ENCODE results near the gene RYR3.

RYR3 gene

DNA sequence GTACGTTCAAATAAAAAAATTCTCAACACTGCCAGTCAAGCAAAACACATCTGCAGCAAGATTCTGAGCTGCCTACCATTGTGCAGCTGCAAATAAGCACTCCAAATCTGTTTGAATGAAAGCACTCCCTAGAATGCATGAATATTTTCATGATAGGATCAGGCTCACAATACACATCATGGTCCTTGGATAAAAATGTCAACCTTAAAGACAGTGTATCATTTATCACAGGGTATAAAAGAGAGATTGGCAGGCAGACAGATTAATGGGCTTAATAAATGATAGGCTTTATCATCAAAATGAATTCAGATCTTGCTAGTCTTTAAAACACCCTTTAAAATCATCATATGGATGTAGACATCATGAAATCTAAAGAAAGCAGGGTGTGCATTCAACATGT, 9.2 kb downstream of the RYR3 start:
- DNase-seq (ENCODE audit: low spot score): no peak

DNA sequence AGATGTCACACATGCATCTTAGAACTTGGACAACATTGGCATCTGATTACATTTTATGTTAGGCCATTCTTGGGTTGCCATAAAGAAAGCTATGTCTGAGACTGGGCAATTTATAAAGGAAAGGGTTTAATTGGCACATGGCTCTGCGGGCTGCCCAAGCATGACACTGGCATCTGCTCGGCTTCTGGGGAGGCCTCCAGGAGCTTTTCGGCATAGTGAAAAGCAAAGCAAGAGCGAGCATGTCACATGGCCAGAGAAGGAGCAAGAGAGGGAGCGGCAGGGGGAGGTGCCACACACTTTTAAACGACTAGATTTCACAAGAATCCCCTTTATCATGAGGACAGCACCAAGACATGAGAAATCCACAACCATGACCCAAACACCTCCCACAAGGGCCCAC, 11.3 kb downstream of the RYR3 start:
- no peak for DNase-seq (ENCODE audit: low spot score)

DNA sequence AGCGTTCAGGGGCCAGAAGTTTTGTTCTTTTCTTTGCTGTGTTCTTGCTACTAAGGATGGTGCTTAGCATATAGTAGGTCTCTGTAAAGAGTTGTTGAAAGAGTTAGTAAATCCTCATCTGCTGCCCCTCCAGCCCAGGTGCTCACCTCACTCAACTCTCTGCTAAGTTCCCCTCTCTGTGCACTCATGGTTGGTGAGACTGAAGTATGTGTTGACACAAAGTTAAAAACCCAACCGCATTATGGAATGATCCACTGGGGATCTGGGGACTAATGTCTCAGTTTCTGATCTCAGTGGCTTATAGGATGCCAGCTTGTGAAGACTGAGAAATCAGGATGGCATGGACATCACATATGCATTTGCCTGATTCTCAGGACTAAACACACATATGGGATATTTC, 13.8 kb downstream of the RYR3 start:
- no peak for DNase-seq (ENCODE audit: low spot score)

DNA sequence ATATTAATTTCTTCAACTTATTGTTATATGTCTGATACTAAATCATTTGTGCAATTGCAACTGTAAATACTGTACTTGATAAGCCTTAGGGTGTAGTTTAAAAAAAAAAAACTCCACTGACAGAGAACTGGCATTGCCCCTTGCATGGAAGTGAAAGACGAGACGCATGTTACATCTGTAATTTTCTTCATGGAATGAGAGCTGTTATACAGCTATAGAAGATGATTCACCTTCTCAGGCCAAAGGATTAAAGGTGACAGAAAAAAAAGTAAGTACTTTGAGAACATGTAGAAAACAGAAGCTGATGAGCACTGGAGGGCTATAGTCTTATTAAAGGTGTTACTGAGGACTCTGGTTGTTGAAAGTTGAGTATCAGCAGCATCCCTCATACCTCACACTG, 16.1 kb downstream of the RYR3 start:
- DNase-seq (ENCODE audit: low spot score): no peak

DNA sequence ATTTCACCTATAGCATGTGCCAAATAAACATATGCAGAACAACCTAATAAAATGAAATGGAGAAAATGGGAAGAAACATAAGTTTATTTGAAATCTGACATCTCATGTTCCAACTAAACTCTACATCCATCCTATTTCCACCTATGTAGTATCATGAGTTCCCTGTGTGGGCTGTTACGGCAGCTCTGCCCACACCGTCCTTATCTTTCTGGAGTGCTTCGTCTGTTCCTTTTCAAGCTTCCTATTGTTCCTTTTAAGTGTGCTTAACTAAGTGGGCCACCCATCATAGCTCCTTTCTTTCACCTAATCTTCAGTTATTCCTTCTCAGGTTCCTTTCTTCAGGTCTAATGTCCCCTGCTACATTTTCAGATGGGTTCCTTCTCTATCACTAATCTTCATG, 17.3 kb downstream of the RYR3 start:
- DNase-seq (ENCODE audit: low spot score): no peak

DNA sequence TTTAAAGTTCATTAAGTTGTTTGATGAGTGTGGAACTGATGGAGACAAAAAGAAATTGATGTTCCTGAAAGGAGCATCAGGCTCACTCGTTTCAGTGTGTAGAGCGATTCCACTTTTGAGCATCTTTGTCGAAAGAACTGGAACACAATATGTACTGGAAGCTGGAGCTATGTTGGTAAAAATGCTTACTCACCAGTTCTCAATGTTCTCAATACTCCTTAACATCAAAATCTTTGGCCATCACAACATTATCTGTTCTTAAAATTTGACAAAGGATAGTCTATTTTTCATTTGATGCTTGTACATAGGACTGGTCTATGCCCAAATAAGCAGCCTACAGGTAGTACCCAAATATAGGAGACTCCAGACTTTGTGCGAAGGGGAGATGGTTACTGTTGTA, 18.7 kb downstream of the RYR3 start:
- no peak for DNase-seq (ENCODE audit: low spot score)

DNA sequence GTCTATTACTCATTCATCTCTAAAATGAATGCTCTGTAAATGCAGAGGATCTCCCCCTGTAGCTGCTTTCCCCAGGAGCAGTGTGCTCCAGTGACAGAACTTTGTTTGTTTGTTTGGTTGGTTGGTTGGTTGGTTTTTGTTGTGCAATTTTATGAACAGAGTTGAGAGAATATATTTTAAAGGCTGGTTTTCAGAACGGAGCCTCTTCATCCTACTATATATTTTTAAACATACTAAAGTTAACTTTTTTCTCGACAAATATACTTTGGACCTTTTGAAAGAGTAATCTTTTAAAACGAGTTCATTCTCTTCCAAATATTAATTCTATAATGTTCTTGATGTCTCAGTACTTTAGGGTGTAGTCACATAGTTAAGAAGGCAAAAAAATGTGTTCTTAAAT, 20.2 kb downstream of the RYR3 start:
- DNase-seq (ENCODE audit: low spot score): no peak

DNA sequence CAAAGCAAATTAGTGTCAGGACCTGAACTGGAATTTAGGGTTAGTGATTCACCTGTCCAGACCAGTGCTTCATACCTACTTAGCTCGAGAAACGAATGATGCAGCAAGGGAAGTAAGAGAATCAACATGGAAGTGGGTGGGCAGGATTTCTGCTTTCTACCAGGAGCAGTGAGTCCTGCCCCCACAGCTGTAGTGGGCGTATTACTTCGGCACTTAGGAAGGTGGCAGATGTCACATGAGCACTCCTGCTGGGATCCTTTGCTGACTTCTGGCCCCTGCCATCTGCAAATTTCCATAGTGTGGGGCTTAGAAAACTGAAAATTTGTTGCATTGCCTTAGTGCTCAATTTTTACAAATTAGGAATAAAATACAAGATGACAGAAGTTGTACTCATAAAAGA, 31.2 kb downstream of the RYR3 start:
- DNase-seq (ENCODE audit: low spot score): no peak

DNA sequence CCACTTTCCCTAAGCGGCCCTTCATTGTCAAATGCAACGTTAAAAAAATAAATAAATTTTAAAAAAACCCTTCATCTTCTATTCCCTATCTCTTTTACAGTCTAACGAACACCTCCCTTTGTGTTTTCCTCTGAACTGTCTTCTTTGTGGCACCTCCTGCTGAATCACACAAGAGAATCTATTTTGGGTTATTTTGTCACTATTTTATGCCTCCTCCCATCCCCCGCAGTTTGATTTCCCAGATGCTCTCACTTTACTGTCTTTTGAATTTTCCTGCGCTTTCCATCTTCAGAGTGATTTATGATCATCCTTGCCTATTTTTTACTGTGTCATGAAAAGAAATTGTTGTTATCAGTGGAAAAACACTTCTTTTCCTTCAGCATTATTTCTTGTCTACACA, 32.5 kb downstream of the RYR3 start:
- no peak for DNase-seq (ENCODE audit: low spot score)

DNA sequence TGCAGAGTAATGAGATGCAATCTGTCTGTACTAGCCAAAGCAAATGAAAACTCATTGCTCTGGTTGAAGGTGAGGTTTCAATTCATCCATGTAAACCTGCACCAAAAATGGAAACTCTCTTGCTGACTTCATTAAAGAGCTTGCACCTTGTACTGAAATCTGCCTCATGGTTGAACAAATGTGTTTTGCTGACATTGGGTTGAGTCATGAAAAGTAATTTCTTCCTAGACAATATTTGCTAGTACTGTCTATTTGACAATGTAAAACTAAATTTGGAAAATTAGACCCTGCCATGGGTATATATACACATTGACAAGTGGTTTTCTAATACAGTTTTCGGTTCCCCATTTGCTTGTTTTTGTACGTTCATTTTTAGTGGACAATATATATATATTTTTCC, 33.3 kb downstream of the RYR3 start:
- no peak for DNase-seq (ENCODE audit: low spot score)

DNA sequence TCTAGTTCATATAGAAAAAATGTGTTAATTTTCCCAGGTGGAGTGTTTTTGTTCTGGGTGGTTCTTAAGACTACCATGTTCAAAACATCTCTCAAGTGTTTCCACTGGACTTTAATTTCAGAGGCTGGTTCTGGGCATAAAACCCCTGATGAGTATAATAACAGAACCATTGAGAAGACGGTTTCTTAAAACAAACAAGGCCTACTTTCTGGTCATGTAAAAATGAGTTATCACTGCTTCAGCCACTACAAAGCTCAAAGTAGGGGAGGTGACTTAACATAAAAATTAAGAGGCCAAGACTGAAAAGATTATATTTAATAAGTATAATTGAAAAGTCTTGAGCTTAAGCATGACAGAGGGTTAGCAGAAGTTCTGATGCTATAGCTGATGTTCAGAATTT, 33.8 kb downstream of the RYR3 start:
- no peak for DNase-seq (ENCODE audit: low spot score)

DNA sequence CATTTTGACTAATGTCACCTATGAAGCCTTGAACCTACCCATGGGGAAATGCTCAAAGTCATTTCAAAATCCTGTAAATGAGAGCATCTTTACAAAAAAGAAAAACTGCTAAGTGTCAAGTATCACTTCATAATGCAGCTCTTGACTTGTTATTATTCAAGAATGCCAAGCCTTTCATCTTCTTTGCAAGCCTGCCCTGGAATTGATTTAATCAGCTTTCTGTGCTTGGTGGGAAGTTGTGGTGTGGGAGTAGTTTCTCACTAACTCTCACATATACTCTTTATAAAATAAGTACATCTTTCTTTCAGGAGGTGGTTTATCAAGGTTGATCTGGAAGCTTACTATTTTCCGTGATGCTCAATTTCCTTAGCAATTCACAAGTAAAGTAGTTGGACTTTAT, 43.6 kb downstream of the RYR3 start:
- DNase-seq (ENCODE audit: low spot score): no peak

DNA sequence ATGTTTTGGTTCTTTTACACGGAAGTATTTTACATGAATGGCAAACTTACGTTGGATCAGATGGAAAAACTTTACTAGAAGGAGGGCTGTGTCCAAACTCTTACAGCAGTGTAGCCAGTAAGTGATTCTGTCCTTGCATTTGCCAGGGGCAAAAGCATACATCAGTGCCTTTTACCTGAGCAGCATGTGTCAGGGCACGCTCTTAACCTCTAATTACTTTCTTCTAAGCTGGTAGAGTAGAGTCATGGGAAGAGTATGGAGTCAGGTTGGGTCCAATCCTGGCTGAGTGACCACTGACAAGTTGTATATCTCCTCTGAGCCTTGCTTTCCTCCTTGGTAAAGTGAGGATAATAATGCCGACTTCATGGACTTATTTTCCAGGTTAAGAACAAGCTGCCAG, 47.1 kb downstream of the RYR3 start:
- no peak for DNase-seq (ENCODE audit: low spot score)

DNA sequence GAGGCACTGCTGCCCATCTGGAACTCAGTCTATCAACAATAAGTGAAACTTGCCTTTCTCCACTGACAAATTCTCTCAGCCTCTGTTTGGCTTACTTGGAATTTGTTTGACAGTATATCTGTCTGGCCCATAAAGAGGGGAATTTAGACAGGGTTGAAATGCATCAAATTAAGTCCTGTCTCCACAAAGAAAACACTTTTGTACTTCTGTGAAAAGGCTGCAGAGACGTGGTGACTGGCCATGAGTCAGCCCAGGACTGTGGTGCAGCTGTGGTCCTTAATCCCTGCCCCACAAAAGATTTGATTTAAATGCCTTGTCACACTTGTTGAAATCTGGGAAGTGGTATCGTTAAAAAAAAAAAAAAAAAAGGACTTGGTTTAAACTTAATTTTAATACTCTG, 47.5 kb downstream of the RYR3 start:
- DNase-seq (ENCODE audit: low spot score): peak; percentile 52

DNA sequence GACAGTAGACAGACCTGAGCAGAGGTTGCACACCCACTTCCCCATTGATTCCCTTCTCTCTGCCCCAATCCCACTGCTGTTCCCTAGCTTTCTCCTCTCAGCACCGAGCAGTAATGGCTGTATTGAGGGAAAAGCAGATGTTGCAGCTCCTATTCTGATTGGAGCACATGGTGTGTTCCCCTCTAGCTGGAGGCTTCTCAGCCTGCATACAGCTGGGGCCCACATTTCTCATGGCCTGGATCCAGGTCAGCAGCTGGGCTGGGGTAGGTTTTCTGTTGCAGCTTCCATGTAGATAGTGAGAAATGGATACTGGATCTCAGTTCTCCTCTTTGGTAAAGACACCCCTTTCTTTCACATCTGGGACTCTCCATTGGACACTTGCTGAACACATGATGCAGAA, 50.1 kb downstream of the RYR3 start:
- DNase-seq (ENCODE audit: low spot score): no peak

DNA sequence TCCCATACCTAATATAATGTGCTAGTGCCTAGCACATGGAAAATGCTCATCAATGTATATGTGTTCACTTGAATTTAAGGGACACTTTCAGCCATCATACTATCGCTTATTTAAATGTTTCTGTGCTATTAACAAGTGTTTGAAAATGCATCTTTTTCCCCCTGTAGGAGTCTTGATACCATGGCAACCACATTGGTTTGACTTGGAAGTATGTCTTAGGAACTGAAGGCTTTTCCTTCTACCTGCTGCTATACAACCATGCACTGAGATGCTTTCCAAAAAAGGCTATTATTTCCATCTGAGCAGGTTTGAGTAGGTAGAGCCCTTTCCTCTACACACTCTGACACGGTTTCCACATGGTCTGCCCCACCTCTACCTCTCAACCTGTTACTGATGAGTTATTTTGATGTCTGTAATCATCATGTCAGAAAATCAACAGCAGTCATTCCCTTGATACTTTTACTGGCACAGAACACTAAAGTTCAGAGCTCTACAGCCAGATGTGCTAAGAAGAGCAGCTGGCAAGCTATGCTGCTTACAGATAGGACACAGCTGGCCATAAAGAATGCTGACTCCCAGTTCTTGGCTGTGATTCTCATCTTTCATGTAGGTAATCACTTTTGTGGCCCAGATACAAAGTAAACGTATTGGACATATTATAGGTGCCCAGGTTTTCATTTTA, 59.3 kb downstream of the RYR3 start:
- DNase-seq (ENCODE audit: low spot score): no peak

DNA sequence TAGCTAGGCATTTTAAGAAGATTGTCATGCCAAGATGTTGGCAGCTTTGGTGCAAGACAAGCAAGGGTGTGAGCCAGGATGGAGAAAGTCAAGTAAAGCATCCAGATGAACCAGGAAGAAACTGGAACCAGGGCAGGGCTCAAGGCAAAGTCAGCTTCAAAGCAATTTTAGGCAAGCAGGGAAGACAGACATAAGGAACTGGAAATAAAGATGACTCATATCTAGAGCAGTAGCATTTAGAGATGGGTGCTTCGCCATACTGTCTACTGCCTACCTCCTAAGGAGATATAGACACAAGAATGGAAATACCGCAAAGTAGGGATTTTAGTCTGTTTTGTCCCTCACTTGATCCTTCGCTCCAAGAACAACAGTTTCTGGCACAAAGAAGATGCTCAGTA, 59.9 kb downstream of the RYR3 start:
- DNase-seq (ENCODE audit: low spot score): no peak

DNA sequence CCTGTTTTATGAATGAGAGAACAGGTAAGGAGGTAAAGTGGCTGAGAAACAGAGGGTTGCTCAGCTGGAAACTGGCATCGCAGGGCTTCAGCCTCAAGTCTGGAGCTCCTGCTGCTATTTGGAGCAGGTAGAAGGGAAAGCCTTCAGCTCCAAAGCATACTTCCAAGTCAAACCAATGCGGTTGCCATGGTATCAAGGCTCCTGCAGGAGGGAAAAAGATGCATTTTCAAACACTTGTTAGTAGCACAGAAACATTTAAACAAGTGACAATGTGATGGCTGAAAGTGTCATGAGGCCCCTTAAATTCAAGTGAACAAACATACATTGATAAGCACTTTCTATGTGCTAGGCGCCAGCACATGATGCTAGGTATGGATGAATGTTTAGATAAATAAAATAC, 60.4 kb downstream of the RYR3 start:
- DNase-seq (ENCODE audit: low spot score): no peak

DNA sequence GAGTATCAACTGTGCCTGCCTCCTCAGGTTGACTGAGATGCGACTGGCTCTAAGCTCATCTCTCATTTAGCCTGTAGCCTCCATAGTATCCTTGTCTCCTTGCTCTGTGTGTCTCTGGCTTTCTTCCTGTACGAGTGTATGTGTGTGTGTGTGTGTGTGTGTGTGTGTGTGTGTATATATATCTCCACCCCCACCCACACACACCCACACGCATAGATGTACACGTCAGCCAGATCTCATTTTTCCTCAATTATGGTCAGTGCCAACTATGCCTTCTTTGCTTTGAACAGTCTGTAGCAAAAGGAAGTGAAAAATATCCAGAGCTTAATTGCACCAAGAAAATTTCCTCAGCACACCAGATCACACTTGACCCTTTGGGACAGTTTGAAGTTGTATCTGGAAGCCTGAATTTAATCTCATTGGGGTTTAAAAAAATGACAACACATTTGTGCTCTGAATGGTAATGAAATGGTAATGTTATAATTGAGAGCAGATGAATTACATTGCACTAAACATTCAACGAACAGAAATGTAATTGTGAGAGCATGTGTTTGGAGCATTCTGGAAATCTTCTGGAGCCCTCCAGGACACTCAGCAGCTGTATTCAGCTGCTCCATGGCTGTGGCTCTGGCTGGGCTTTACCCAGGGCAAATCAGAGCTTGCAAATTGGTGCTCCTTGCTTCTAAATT, 63.6 kb downstream of the RYR3 start:
- DNase-seq (ENCODE audit: low spot score): no peak

DNA sequence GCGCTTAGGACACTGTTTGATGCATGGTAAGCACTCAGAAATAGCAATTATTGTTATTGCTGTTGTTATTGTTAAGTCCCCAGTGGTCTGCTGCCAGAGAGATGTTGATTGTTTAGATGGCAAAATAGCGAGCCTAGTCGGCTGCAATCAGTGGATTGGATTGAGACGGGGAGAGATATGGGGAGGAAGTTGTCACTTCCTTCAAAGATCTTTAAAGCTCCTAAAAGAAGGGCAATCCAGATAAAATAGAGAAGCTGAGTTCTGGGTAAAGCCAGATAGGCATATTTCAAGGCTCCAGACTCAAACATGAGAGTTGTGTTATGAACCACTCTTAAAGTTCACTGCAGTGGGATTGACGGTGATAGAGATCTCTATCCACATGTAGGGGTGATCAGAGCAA, 64.5 kb downstream of the RYR3 start:
- DNase-seq (ENCODE audit: low spot score): no peak

DNA sequence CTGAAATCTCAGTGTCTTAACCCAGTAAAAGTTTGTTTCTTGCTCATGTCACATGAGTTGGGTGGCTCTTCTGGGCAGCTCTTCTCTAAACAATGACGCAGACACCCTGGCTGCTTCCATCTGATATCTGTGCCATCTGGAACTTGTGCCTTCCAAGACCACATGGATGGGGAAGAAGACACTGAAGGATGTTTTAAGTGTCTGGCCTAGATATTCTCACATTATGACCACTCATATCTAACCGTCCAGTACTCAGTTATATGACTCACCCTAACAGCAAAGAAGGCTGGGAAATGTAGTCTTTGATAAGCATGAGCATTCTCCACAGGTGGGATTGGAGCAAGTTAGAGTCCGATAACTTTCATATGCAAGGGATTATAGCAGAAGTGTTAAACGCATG, 66.4 kb downstream of the RYR3 start:
- DNase-seq (ENCODE audit: low spot score): no peak

DNA sequence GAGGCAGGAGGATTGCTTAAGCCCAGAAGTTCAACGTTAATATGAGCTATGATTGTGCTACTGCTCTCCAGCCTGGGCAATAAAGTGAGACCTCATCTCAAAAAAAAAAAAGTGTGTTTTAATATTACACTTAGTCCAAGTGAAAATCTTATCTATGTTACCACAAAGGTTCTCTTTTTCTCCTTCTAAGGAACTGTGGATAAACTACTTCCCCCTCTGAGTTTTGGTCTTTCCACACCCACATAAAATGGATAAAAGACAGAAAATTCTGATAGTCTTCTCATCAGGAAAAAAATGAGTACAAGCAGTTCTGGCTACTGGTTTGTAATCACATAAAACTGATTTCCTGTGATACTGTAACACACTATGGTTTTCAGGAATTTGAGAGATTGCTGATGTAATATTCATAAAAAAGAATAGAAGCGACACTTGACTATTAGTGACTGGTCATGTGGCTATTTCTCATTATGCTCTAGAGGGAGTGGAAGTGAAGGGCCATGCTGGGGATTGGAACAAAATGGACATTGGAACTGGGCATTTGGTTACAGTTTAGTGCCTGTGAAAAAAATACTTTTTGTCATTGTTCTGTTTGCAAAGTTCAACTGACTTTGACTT, 68.2 kb downstream of the RYR3 start:
- no peak for DNase-seq (ENCODE audit: low spot score)

DNA sequence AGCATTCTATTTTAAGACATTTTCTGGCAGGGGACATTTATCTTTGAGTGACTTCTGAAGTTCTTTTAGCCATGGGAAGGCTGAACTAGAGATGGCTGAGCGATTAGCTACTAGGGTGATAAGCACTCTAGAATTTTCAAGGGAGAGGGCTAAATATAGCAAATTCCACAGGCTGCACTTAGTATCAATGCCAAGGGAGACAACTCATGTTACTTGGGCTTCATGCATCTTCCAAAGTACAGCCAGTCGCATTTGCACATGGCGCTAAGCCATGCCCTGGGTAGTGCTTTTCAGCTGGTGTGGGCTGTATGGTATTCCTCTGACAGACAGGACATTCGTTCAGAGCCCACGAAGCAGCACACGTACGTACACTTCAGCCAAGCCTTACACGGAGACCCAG, 69.6 kb downstream of the RYR3 start:
- DNase-seq (ENCODE audit: low spot score): no peak

DNA sequence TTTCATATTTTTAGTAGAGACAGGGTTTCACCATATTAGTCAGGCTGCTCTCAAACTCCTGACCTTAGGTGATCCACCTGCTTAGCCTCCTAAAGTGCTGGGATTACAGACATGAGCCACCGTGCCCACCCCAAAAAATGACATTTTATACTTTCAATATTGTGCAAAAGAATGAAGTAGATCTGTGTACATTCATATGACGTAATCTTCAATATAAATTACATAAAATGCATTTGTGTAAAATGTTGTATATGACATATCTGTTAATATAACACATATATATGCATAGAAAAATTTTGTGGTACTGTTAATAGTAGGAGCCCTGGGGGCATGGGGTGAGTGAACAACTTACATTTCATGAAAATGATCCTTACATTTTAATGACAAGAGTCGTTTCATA, 71.7 kb downstream of the RYR3 start:
- no peak for DNase-seq (ENCODE audit: low spot score)
